ENCODE results near the gene LRRC27.

The LRRC27 gene

GRCh38 chr10:132331601-132332432, at the start of gene LRRC27:
Gene LRRC27, plus strand, starts transcription at chr10:132332193. Its CDS starts 1,332 bp downstream, at chr10:132333525.
- peak; percentile 91 for TF ChIP-seq YY1 (IDR thresholded peaks at IDR 0.05; ENCODE audit: low read depth)
- peak; percentile 59 for TF ChIP-seq TEAD4 (IDR thresholded peaks at IDR 0.05)
- TF ChIP-seq USF1 (IDR thresholded peaks at IDR 0.05) = no peak; the same call in 1 of the 2 replicates
- peak; percentile 61; the same call in 1 of the 2 replicates for TF ChIP-seq EP300 (IDR thresholded peaks at IDR 0.05; ENCODE audit: borderline replicate concordance)
- TF ChIP-seq TAF1 (IDR thresholded peaks at IDR 0.05; ENCODE audit: low read depth) = peak; percentile 57
- TF ChIP-seq, protein P1, sequence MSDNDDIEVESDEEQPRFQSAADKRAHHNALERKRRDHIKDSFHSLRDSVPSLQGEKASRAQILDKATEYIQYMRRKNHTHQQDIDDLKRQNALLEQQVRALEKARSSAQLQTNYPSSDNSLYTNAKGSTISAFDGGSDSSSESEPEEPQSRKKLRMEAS (IDR thresholded peaks at IDR 0.05) = peak; percentile 100
- TF ChIP-seq TCF12 (IDR thresholded peaks at IDR 0.05; ENCODE audit: low read depth) = peak; percentile 60
- no peak for TF ChIP-seq CREB1 (IDR thresholded peaks at IDR 0.05; ENCODE audit: low read depth)
- TF ChIP-seq EGR1 (IDR thresholded peaks at IDR 0.05) = peak; percentile 100
- peak; percentile 31; the same call in 1 of the 2 replicates for TF ChIP-seq NFIC (IDR thresholded peaks at IDR 0.05)
- TF ChIP-seq ZBTB7A (IDR thresholded peaks at IDR 0.05; ENCODE audit: low read depth) = peak; percentile 80
- TF ChIP-seq CEBPB (IDR thresholded peaks at IDR 0.05) = no peak

DNA sequence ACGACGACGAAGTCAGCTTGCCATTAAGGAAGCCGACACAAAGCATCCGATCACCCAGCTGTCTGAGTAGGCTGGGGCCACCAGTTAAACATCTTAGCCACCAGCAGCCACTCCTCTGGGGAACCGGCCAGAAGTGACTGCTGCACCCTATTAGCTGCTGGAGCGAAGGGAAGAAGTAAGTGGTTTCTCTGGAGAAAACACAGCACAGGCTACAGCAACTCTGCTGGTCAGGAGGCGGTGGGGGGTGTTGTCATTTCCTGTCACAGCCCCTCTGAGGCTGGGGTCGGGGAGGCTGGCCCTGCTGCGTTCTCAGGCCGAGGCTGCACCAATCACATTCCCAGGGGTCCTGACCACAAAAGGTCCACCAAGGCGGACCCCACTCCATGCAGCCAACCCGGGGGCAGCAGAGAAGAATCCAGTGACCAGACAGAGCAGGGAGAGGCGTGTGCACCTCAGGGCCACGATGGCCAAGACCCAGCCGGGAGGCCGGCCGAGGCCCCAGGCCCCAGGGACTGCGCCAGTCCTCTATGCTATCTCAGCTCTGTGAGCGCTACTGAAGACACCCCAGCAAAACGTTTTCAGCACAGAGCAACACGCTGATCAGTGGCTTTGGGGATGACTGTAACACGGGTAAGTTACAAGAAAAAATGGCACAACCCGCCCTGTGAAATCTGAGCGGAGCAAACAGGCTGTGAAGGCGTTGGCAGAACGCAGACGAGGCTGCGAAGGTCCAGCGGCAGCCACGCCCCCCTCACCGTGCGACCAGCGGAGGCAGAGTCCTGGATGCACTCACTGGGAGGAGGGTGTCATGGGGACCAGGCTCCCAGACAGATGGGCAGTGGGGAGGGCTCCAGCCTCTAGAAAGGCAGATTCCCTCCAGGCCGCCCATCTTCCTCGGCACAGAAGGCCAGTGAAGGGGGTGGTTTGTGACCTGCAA, 49.1 kb upstream of the LRRC27 start:
- TF ChIP-seq NFIC (IDR thresholded peaks at IDR 0.05) (no peak), CEBPB (IDR thresholded peaks at IDR 0.05) (no peak), ZBTB7A (IDR thresholded peaks at IDR 0.05; ENCODE audit: low read depth) (no peak), RAD21 (IDR thresholded peaks at IDR 0.05; ENCODE audit: low read depth) (no peak), FOXM1 (IDR thresholded peaks at IDR 0.05; ENCODE audit: borderline replicate concordance, low read depth) (no peak), CREB1 (IDR thresholded peaks at IDR 0.05; ENCODE audit: low read depth) (no peak), YY1 (IDR thresholded peaks at IDR 0.05; ENCODE audit: low read depth) (no peak), TEAD4 (IDR thresholded peaks at IDR 0.05) (no peak), EGR1 (IDR thresholded peaks at IDR 0.05) (no peak)
- TF ChIP-seq, protein P2, sequence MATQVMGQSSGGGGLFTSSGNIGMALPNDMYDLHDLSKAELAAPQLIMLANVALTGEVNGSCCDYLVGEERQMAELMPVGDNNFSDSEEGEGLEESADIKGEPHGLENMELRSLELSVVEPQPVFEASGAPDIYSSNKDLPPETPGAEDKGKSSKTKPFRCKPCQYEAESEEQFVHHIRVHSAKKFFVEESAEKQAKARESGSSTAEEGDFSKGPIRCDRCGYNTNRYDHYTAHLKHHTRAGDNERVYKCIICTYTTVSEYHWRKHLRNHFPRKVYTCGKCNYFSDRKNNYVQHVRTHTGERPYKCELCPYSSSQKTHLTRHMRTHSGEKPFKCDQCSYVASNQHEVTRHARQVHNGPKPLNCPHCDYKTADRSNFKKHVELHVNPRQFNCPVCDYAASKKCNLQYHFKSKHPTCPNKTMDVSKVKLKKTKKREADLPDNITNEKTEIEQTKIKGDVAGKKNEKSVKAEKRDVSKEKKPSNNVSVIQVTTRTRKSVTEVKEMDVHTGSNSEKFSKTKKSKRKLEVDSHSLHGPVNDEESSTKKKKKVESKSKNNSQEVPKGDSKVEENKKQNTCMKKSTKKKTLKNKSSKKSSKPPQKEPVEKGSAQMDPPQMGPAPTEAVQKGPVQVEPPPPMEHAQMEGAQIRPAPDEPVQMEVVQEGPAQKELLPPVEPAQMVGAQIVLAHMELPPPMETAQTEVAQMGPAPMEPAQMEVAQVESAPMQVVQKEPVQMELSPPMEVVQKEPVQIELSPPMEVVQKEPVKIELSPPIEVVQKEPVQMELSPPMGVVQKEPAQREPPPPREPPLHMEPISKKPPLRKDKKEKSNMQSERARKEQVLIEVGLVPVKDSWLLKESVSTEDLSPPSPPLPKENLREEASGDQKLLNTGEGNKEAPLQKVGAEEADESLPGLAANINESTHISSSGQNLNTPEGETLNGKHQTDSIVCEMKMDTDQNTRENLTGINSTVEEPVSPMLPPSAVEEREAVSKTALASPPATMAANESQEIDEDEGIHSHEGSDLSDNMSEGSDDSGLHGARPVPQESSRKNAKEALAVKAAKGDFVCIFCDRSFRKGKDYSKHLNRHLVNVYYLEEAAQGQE (IDR thresholded peaks at IDR 0.05; ENCODE audit: low read depth) = no peak
- TF ChIP-seq, protein P1 (IDR thresholded peaks at IDR 0.05) = no peak

DNA sequence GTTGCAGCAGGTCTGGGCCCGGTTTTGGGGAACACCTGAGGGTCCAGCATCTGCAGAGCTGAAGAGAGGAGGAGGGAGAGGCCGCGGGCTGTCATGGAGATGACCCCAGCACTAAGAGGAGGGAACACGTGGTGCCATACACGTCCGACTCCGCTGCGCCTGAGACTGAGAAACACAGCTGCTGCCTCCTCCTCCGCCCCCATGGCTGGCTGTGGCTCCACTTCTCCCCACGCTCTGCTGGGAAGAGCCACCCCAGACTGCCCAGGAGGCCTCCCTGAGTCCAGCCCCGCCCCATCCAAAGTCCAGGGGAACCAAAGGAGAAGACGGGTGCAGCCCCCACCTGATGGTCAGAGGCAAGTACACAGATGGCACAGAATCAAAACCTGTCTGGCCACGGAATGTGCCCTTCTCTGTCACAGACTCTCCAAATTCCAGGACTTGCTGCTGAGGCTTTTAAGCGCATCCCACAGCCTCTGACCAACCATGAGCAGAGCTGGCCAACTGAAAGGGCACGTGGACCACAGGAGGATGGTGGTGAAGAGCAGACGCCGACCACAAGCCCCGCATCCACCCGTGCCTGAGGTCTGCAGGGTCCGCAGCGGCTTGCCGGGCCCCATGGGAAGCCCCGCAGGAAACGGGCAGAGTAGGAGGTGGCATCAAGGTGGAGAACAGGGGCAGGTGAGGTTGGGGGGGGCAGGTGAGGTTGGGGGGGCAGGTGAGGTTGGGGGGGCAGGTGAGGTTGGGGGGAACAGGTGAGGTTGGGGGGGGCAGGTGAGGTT, 48.2 kb upstream of the LRRC27 start:
- TF ChIP-seq YY1 (IDR thresholded peaks at IDR 0.05; ENCODE audit: low read depth) = no peak
- TF ChIP-seq TAF1 (IDR thresholded peaks at IDR 0.05; ENCODE audit: low read depth) = no peak
- TF ChIP-seq RAD21 (IDR thresholded peaks at IDR 0.05; ENCODE audit: low read depth) = no peak
- no peak for TF ChIP-seq FOXM1 (IDR thresholded peaks at IDR 0.05; ENCODE audit: borderline replicate concordance, low read depth)
- TF ChIP-seq, protein P2 (IDR thresholded peaks at IDR 0.05; ENCODE audit: low read depth) = no peak
- no peak for TF ChIP-seq TEAD4 (IDR thresholded peaks at IDR 0.05)
- TF ChIP-seq ZBTB7A (IDR thresholded peaks at IDR 0.05; ENCODE audit: low read depth) = no peak
- no peak for TF ChIP-seq EP300 (IDR thresholded peaks at IDR 0.05; ENCODE audit: borderline replicate concordance)
- TF ChIP-seq, protein P1 (IDR thresholded peaks at IDR 0.05) = no peak
- TF ChIP-seq USF1 (IDR thresholded peaks at IDR 0.05) = no peak
- no peak for TF ChIP-seq NFIC (IDR thresholded peaks at IDR 0.05)

GRCh38 chr10:132289439-132289838, 42.6 kb upstream of the LRRC27 start:
- TF ChIP-seq TEAD4 (IDR thresholded peaks at IDR 0.05) = no peak
